Measurements from ENCODE around the gene PDE4D.

DNA sequence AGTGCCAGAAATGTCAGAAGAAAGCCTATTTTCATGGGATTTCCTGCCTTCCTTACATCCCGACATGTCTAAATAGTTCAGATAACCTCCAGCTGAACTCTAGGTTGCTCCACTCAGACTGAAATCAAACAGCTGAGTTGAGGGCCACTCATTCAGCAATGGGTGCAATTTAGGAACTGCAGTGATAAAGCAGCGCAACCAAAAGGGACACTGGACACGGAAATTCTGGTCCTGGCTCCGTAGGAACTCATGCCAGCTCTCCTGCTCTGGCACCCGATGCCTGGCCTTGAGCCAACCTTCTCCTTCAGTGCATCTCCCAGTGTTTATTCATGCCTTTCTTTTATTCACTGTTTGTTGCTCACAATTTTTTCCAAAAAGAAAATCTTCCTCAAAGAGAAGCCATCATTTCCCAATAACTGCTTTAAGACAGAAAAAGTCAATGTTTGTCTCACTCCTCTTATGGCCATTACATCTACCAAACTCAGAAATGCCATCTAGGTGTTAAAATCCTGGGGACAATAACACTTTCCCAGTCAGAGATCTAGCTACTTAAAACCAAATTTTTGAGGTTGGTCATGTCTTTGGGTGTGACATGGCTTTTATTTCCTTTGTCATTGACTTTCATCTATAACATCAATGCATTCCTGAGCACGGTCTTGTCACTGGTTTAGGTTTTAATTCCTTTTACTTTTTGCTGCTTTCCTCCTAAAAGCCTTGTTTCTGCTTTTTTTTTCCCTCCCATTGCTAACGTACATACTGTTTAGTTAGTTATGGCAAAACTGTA is 126.9 kb downstream of the PDE4D start:
- TF ChIP-seq, protein P1, sequence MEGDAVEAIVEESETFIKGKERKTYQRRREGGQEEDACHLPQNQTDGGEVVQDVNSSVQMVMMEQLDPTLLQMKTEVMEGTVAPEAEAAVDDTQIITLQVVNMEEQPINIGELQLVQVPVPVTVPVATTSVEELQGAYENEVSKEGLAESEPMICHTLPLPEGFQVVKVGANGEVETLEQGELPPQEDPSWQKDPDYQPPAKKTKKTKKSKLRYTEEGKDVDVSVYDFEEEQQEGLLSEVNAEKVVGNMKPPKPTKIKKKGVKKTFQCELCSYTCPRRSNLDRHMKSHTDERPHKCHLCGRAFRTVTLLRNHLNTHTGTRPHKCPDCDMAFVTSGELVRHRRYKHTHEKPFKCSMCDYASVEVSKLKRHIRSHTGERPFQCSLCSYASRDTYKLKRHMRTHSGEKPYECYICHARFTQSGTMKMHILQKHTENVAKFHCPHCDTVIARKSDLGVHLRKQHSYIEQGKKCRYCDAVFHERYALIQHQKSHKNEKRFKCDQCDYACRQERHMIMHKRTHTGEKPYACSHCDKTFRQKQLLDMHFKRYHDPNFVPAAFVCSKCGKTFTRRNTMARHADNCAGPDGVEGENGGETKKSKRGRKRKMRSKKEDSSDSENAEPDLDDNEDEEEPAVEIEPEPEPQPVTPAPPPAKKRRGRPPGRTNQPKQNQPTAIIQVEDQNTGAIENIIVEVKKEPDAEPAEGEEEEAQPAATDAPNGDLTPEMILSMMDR (IDR thresholded peaks at IDR 0.05; ENCODE audit: low read length), result no peak
- TF ChIP-seq EZH2phosphoT487 (IDR thresholded peaks at IDR 0.05; ENCODE audit: low read length), result no peak
- no peak for TF ChIP-seq EZH2 (optimal IDR thresholded peaks at IDR 0.05; ENCODE audit: low read depth, low read length)

Measured in MM.1S (cell line).